GM12878 (cell line): ENCODE data around the gene SLC35G4. TPM values are rescaled to one million over a fixed set of nuclear protein-coding genes. Genes with fewer than 3 reads are reported as not detected.
A peak's percentile ranks its signal among the peaks of the same experiment; 100 is the strongest.

Experiments
- ATAC-seq: fragments of 200-7000 bp; cut with Tn5 transposase; 3 replicates; pipeline ENCODE4 v1.9.1; 2020; ENCODE audit warnings: mild to moderate bottlenecking, moderate library complexity
- BruUV-seq: library from RNA; stranded (reverse); fragments of 400-500 nt; replicated peaks from 2 replicates; lab custom pipeline; 2021; lab: Mats Ljungman, UMichigan
- CTCF ChIA-PET: fragments of 300-600 bp; sonication (Branson Sonifier 250); formaldehyde crosslinking; extraction: SDS; loops from one replicate; lab custom pipeline; 2021; ENCODE audit warnings: inconsistent platforms; lab: Yijun Ruan, JAX
- POLR2A ChIA-PET: fragments of 350-600 bp; formaldehyde crosslinking; extraction: SDS; loops from one replicate; lab custom pipeline; 2021; ENCODE audit warnings: inconsistent platforms; lab: Charles Lee
- RAD21 ChIA-PET: fragments of 300-600 bp; sonication (Branson Sonifier 250); formaldehyde crosslinking; loops from one replicate; lab custom pipeline; 2023; ENCODE audit warnings: antibody characterized with exemption; ENCODE audit not compliant: unreplicated experiment; lab: Charles Lee
- SMC1A ChIA-PET: fragments of 300-600 bp; sonication (Branson Sonifier 250); formaldehyde crosslinking; loops from one replicate; lab custom pipeline; 2023; ENCODE audit not compliant: unreplicated experiment, uncharacterized antibody; lab: Charles Lee
- DNase-seq: peaks from one replicate; pipeline ENCODE4 v3.0.0-alpha.2; 2011; ENCODE audit warnings: low read depth, low spot score
- FAIRE-seq: peaks from 3 replicates; lab custom pipeline; 2011; peaks lifted over from hg19 to GRCh38; lab: Jason Lieb, UNC
- H2AFZ ChIP-seq: 2 replicates; pipeline ENCODE4 v1.6.0; 2011; ENCODE audit warnings: low read depth, low read length, control low read depth; ENCODE audit not compliant: control insufficient read depth
- H3K27ac ChIP-seq: 2 replicates; pipeline ENCODE4 v1.5.1; 2011; ENCODE audit warnings: control low read depth; ENCODE audit not compliant: control insufficient read depth, insufficient read depth
- H3K27me3 ChIP-seq, 2 experiments: replicated peaks in 1 of 2; 2 replicates each; pipeline versions ENCODE4 v1.6.0 to v1.6.1; 2011; ENCODE audit warnings: low read length in 1 of 2; ENCODE audit not compliant: control insufficient read depth in 2 of 2, insufficient read depth in 2 of 2
- H3K36me3 ChIP-seq, 2 experiments: 2 replicates each; pipeline ENCODE4 v1.5.1; 2011; ENCODE audit warnings: low read length in 1 of 2; ENCODE audit not compliant: control insufficient read depth in 2 of 2, insufficient read depth in 2 of 2
- H3K4me1 ChIP-seq: 2 replicates; pipeline ENCODE4 v1.6.1; 2011; ENCODE audit warnings: mild to moderate bottlenecking, low read length, moderate library complexity, mixed read lengths; ENCODE audit not compliant: control insufficient read depth, insufficient read depth
- H3K4me2 ChIP-seq: 2 replicates; pipeline ENCODE4 v1.6.0; 2011; ENCODE audit warnings: control low read depth; ENCODE audit not compliant: control insufficient read depth, insufficient read depth
- H3K4me3 ChIP-seq: fragments of 200-600 bp; sonication (generic); 2 replicates; pipeline ENCODE4 v1.5.1; 2016
- H3K79me2 ChIP-seq: 2 replicates; pipeline ENCODE4 v1.6.0; 2011; ENCODE audit warnings: low read length; ENCODE audit not compliant: control insufficient read depth, insufficient read depth
- H3K9ac ChIP-seq: 2 replicates; pipeline ENCODE4 v1.8.0; 2011; ENCODE audit warnings: low read length, control low read depth, mixed read lengths; ENCODE audit not compliant: control insufficient read depth, insufficient read depth
- H3K9me3 ChIP-seq: replicated peaks from 3 replicates; pipeline ENCODE4 v1.5.1; 2011; ENCODE audit warnings: mild to moderate bottlenecking, low read length; ENCODE audit not compliant: control insufficient read depth, insufficient read depth
- H4K20me1 ChIP-seq: 2 replicates; pipeline ENCODE4 v1.6.0; 2011; ENCODE audit not compliant: control insufficient read depth, insufficient read depth
- BCL11A ChIP-seq: IDR thresholded peaks from 2 replicates; pipeline ENCODE4 v1.6.1; 2011; ENCODE audit warnings: low read depth, low read length
- BCL3 ChIP-seq: IDR thresholded peaks from 2 replicates; pipeline ENCODE4 v1.6.1; 2011; ENCODE audit warnings: borderline replicate concordance, low read depth, mild to moderate bottlenecking, moderate library complexity, low read length; ENCODE audit not compliant: insufficient read depth, poor library complexity, severe bottlenecking
- CTCF ChIP-seq, 3 experiments: IDR thresholded peaks in 2 of 3; conservative IDR thresholded peaks in 1 of 3; 2 replicates each; pipeline ENCODE4 v1.5.1; 2011; ENCODE audit warnings: low read depth in 3 of 3, low read length in 3 of 3, mild to moderate bottlenecking in 3 of 3, control low read depth in 2 of 3, moderate library complexity in 2 of 3, inconsistent platforms in 1 of 3, mixed read lengths in 1 of 3; ENCODE audit not compliant: control insufficient read depth in 2 of 3, insufficient read depth in 1 of 3; ENCODE audit errors: extremely low read depth in 1 of 3
- FOXK2 ChIP-seq: fragments of 450-650 bp; IDR thresholded peaks from 2 replicates; pipeline ENCODE4 v1.6.1; 2017; ENCODE audit warnings: mild to moderate bottlenecking, moderate library complexity
- HDAC6 ChIP-seq: fragments of 200-600 bp; sonication (generic); IDR thresholded peaks from one replicate; pipeline ENCODE4 v1.8.0; 2017; ENCODE audit warnings: antibody characterized with exemption; ENCODE audit not compliant: unreplicated experiment
- IRF4 ChIP-seq: IDR thresholded peaks from 2 replicates; pipeline ENCODE4 v1.6.1; 2011; ENCODE audit warnings: low read depth, low read length
- JUND ChIP-seq: IDR thresholded peaks from 2 replicates; pipeline ENCODE4 v1.6.1; 2012; ENCODE audit warnings: low read depth, mild to moderate bottlenecking, low read length, improper control_type of control experiment, moderate library complexity
- PAX5 ChIP-seq: IDR thresholded peaks from 2 replicates; pipeline ENCODE4 v1.6.1; 2011; ENCODE audit warnings: low read depth, low read length, borderline replicate concordance
- RAD21 ChIP-seq: IDR thresholded peaks from 2 replicates; pipeline ENCODE4 v1.6.1; 2011; ENCODE audit warnings: mild to moderate bottlenecking, low read depth, low read length, moderate library complexity; ENCODE audit not compliant: insufficient read depth
- SMAD5 ChIP-seq: IDR thresholded peaks from 2 replicates; pipeline ENCODE4 v1.6.1; 2016; ENCODE audit warnings: antibody characterized with exemption, low read depth
- YY1 ChIP-seq: IDR thresholded peaks from 2 replicates; pipeline ENCODE4 v1.6.1; 2011; ENCODE audit warnings: low read depth, mild to moderate bottlenecking, low read length
- ZNF687 ChIP-seq: fragments of 450-650 bp; IDR thresholded peaks from 2 replicates; pipeline ENCODE4 v1.6.1; 2017; ENCODE audit warnings: mild to moderate bottlenecking, moderate library complexity
- WGBS: methylation state at CpG from one replicate; pipeline ENCODE4 v1.1.6; 2016; ENCODE audit warnings: low lambda C conversion rate; ENCODE audit not compliant: insufficient replicate concordance, insufficient coverage; ENCODE audit errors: missing lambda C conversion rate; 5-methylcytosine and 5-hydroxymethylcytosine counted together
- in situ Hi-C: fragments of 300-500 bp; cut with MboI; formaldehyde crosslinking; loops from 9 replicates; pipeline ENCODE4 v1.14.3; 2018; ENCODE audit warnings: mixed read lengths
- intact Hi-C: fragments of 100-400 bp; cut with micrococcal nuclease; formaldehyde crosslinking; loops from one replicate; pipeline ENCODE4 v1.14.2; 2022; ENCODE audit not compliant: unreplicated experiment
- polyA plus RNA-seq, 11 experiments: library from polyadenylated mRNA; depleted of rRNA in 4 of 11; unstranded in 6 of 11; stranded (reverse) in 5 of 11; fragments of >200 nt; fragmentation: Nextera tagmentation in 4 of 11; fragmentation: Illumina TruSeq in 1 of 11; extraction: Ambion mirVana in 4 of 11; extraction: Trizol in 1 of 11; gene quantifications; 1 replicate in 1 of 11; 2 replicates in 10 of 11; pipeline versions ENCODE4 v1.2.1 to v1.2.3, GENCODE V29; 2011 to 2016; ENCODE audit warnings: inconsistent platforms in 2 of 11, missing spikeins in 2 of 11, low read depth in 1 of 11
- total RNA-seq, 4 experiments: library from RNA; depleted of rRNA in 3 of 4; stranded (reverse); fragments of >200 nt in 3 of 4; fragmentation: Illumina TruSeq in 1 of 4; extraction: Trizol in 1 of 4; gene quantifications; 2 replicates each; pipeline versions ENCODE4 v1.2.1 to v1.2.3, GENCODE V29; 2013 to 2021

SLC35G4 gene
- total and polyA plus RNA-seq, 10 of the 15 experiments (the other 5 are each of a cell fraction or from before 2014, with no cell fraction given), result not detected

- Histone ChIP-seq H3K9me3 (no peaks in the 10 kb centered on the region), H3K79me2 (no peaks in the 10 kb centered on the region), H3K9ac (no peak overlapping the region), H3K27me3 (peaks cover 2% of the 10 kb centered on the region in 2 experiments; a peak in 2 of 4 replicates), H3K36me3 (no peaks in the 10 kb centered on the region), H3K4me3 (no peak overlapping the region), H4K20me1 (no peaks in the 10 kb centered on the region), H3K4me1 (no peaks in the 10 kb centered on the region), H3K4me2 (no peak overlapping the region), H3K27ac (no peak overlapping the region), H2AFZ (no peak overlapping the region)
- intact Hi-C loops, result loop anchor here (2.0 to 5.0 kb wide), 3 partner anchors 72 to 384 kb away; no protein-coding TSS in a partner anchor
- no TSS peak for BruUV-seq
- SMC1A ChIA-PET, result interaction anchor here (1.1 to 1.3 kb wide), 3 partner anchors 73 to 89 kb away, joined by 3 to 4 read pairs (median 3); no protein-coding TSS in a partner anchor
- no peak for DNase-seq
- RAD21 ChIA-PET, result interaction anchor here (1.2 to 2.6 kb wide), 3 partner anchors 87 to 340 kb away, joined by 3 to 12 read pairs (median 4); no protein-coding TSS in a partner anchor
- 20% methylated on average over 31 of the region's 32 CpGs for WGBS
- in situ Hi-C loops, result no loop called here
- peak; percentile 80 for ATAC-seq
- CTCF ChIA-PET, result interaction anchor here (0.6 to 3.6 kb wide), 21 partner anchors 11 to 582 kb away, joined by 3 to 19 read pairs (median 4); no protein-coding TSS in a partner anchor
- POLR2A ChIA-PET, result no interaction called here
- peak; percentile 7 for FAIRE-seq
- TF ChIP-seq BCL3 (no peak), HDAC6 (no peak), PAX5 (no peak), YY1 (0 out of 2 replicates have a peak, but pooled peaks have one; percentile 24), BCL11A (no peak), ZNF687 (no peak), FOXK2 (no peak), RAD21 (peak; percentile 71), IRF4 (0 out of 2 replicates have a peak, but pooled peaks have one; percentile 13), JUND (no peak), CTCF (IDR thresholded peaks at IDR 0.05 in 2 of 3, conservative IDR thresholded peaks at IDR 0.05 in 1 of 3; ENCODE audit: control insufficient read depth in 2 of 3, extremely low read depth in 1 of 3, insufficient read depth in 1 of 3, low read depth in 3 of 3, low read length in 3 of 3) (peak; percentile 66 to 79 (median 71)), SMAD5 (no peak)
Observed at GRCh38 chr18:11654736-11655605, 45.6 kb downstream of the SLC35G4 start.
